ENCODE results near the gene TRPV3. TPM values are rescaled to one million over a fixed set of nuclear protein-coding genes. Genes with fewer than 3 reads are reported as not detected.

Gene TRPV3
- total RNA-seq, 1 donor from 2014 or later: 0.16 TPM

DNA sequence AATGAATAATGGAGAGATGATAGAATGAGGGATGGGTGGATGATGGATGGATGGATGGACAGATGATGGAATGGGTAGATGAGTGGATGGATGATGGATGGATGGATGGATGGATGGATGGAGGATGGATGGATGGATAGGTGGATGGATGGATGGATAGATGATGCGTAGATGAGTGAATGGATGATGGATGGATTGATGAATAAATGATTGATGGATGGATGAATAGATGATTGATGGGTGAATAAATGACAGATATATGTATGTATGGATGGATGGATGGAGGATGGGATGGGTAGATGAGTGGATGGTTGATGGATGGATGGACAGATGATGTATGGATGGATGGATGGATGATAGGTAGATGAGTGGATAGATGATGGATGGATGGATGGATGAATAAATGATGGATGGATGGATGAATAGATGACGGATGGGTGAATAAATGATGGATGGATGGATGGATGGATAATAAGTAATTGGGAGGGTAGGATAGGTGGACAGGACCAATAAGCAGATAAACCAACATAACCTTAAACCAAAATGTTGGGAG, 7.9 kb downstream of the TRPV3 start:
- Histone ChIP-seq H3K4me1 (ENCODE audit: insufficient read depth, low read length) (no peaks in the 10 kb centered on the region), H3K79me2 (ENCODE audit: insufficient read depth, low read length) (no peaks in the 10 kb centered on the region), H3K27ac (ENCODE audit: low read depth, low read length) (no peak overlapping the region), H3K27me3 (ENCODE audit: insufficient read depth, low read length) (no peaks in the 10 kb centered on the region), H3K4me2 (ENCODE audit: low read length) (no peak overlapping the region), H3K4me3 (ENCODE audit: insufficient read depth, low read depth, low read length) (no peak overlapping the region), H4K20me1 (ENCODE audit: insufficient read depth, low read length) (no peaks in the 10 kb centered on the region), H3K36me3 (ENCODE audit: insufficient read depth, low read length) (no peaks in the 10 kb centered on the region), H3K9me3 (ENCODE audit: insufficient read depth, low read depth, low read length) (no peaks in the 10 kb centered on the region), H2AFZ (ENCODE audit: low read depth, low read length) (no peak overlapping the region), H3K9ac (ENCODE audit: low read length) (no peak overlapping the region)
- Mint-ChIP-seq H3K4me3 (ENCODE audit: unreplicated experiment) (no peak overlapping the region), H3K4me1 (ENCODE audit: low read depth, unreplicated experiment) (no peaks in the 10 kb centered on the region), H3K27ac (ENCODE audit: unreplicated experiment) (no peak overlapping the region), H3K9me3 (ENCODE audit: unreplicated experiment) (peaks cover 7% of the 10 kb centered on the region), H3K27me3 (ENCODE audit: low read depth, unreplicated experiment) (peaks cover 24% of the 10 kb centered on the region), H3K36me3 (ENCODE audit: low read depth, unreplicated experiment) (no peaks in the 10 kb centered on the region)
- no peak for DNase-seq (ENCODE audit: low read depth)
- FAIRE-seq: no peak
- TF ChIP-seq EZH2 (IDR thresholded peaks at IDR 0.05; ENCODE audit: insufficient read depth, low read length): no peak
- TF ChIP-seq, protein P1, sequence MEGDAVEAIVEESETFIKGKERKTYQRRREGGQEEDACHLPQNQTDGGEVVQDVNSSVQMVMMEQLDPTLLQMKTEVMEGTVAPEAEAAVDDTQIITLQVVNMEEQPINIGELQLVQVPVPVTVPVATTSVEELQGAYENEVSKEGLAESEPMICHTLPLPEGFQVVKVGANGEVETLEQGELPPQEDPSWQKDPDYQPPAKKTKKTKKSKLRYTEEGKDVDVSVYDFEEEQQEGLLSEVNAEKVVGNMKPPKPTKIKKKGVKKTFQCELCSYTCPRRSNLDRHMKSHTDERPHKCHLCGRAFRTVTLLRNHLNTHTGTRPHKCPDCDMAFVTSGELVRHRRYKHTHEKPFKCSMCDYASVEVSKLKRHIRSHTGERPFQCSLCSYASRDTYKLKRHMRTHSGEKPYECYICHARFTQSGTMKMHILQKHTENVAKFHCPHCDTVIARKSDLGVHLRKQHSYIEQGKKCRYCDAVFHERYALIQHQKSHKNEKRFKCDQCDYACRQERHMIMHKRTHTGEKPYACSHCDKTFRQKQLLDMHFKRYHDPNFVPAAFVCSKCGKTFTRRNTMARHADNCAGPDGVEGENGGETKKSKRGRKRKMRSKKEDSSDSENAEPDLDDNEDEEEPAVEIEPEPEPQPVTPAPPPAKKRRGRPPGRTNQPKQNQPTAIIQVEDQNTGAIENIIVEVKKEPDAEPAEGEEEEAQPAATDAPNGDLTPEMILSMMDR (IDR thresholded peaks at IDR 0.05; ENCODE audit: insufficient read depth, low read depth, low read length): no peak

DNA sequence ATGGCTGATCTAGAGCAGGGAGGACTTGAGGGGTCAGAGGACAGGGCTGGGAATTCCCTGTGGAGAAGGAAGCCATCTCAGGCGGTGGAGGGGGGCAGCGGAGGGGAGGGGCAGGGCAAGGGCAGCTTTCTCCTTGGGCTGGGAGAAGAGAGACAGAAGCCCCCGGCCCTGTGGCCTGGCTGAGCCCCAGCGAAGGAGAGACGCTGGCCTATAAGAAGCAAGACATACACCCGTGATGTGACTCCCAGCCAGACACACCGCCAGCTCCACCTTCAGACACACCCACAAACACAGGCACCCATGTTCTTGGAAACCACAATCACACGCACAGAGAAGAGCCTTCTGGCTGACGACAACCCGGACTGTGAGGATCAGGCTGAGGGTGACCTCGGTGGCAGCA, 10.0 kb downstream of the TRPV3 start:
- no peak for TF ChIP-seq EZH2 (IDR thresholded peaks at IDR 0.05; ENCODE audit: insufficient read depth, low read length)
- TF ChIP-seq, protein P1 (IDR thresholded peaks at IDR 0.05; ENCODE audit: insufficient read depth, low read depth, low read length): no peak
- Histone ChIP-seq H3K27ac (ENCODE audit: low read depth, low read length) (no peak overlapping the region), H3K79me2 (ENCODE audit: insufficient read depth, low read length) (no peaks in the 10 kb centered on the region), H3K27me3 (ENCODE audit: insufficient read depth, low read length) (peaks cover 2% of the 10 kb centered on the region), H3K4me2 (ENCODE audit: low read length) (no peak overlapping the region), H3K9ac (ENCODE audit: low read length) (no peak overlapping the region), H3K4me3 (ENCODE audit: insufficient read depth, low read depth, low read length) (no peak overlapping the region), H3K36me3 (ENCODE audit: insufficient read depth, low read length) (no peaks in the 10 kb centered on the region), H2AFZ (ENCODE audit: low read depth, low read length) (no peak overlapping the region), H3K4me1 (ENCODE audit: insufficient read depth, low read length) (no peaks in the 10 kb centered on the region), H4K20me1 (ENCODE audit: insufficient read depth, low read length) (no peaks in the 10 kb centered on the region), H3K9me3 (ENCODE audit: insufficient read depth, low read depth, low read length) (no peaks in the 10 kb centered on the region)
- DNase-seq (ENCODE audit: low read depth) (no peak), FAIRE-seq (no peak)
- Mint-ChIP-seq H3K27me3 (ENCODE audit: low read depth, unreplicated experiment) (peaks cover 28% of the 10 kb centered on the region), H3K27ac (ENCODE audit: unreplicated experiment) (no peak overlapping the region), H3K4me1 (ENCODE audit: low read depth, unreplicated experiment) (no peaks in the 10 kb centered on the region), H3K9me3 (ENCODE audit: unreplicated experiment) (peaks cover 11% of the 10 kb centered on the region), H3K4me3 (ENCODE audit: unreplicated experiment) (no peak overlapping the region), H3K36me3 (ENCODE audit: low read depth, unreplicated experiment) (no peaks in the 10 kb centered on the region)

DNA sequence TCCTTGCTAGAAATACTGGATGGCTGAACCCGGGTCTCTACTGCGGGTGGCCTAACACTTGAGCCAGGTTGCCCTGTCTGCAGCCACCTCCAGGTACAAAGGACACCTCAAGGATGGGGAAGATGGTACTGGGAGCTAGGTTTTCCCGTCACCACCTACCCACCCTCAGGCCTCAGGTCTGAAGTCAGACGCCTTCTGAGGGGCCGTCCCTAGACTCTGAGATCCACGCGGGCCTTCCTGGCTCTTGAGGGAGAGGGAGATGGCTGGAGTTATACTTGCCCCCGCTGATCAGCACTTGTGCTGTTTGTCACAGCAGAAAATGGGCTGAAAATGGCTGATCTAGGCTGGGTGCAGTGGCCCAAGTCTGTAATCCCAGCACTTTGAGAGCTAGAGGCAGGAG, 10.6 kb downstream of the TRPV3 start:
- Histone ChIP-seq H2AFZ (ENCODE audit: low read depth, low read length) (no peak overlapping the region), H3K4me1 (ENCODE audit: insufficient read depth, low read length) (no peaks in the 10 kb centered on the region), H3K4me3 (ENCODE audit: insufficient read depth, low read depth, low read length) (no peak overlapping the region), H3K9ac (ENCODE audit: low read length) (no peak overlapping the region), H4K20me1 (ENCODE audit: insufficient read depth, low read length) (no peaks in the 10 kb centered on the region), H3K79me2 (ENCODE audit: insufficient read depth, low read length) (no peaks in the 10 kb centered on the region), H3K4me2 (ENCODE audit: low read length) (no peak overlapping the region), H3K27me3 (ENCODE audit: insufficient read depth, low read length) (peaks cover 2% of the 10 kb centered on the region), H3K9me3 (ENCODE audit: insufficient read depth, low read depth, low read length) (no peaks in the 10 kb centered on the region), H3K27ac (ENCODE audit: low read depth, low read length) (no peak overlapping the region), H3K36me3 (ENCODE audit: insufficient read depth, low read length) (no peaks in the 10 kb centered on the region)
- Mint-ChIP-seq H3K9me3 (ENCODE audit: unreplicated experiment) (peaks cover 11% of the 10 kb centered on the region), H3K4me3 (ENCODE audit: unreplicated experiment) (no peak overlapping the region), H3K27ac (ENCODE audit: unreplicated experiment) (no peak overlapping the region), H3K4me1 (ENCODE audit: low read depth, unreplicated experiment) (no peaks in the 10 kb centered on the region), H3K36me3 (ENCODE audit: low read depth, unreplicated experiment) (no peaks in the 10 kb centered on the region), H3K27me3 (ENCODE audit: low read depth, unreplicated experiment) (peaks cover 26% of the 10 kb centered on the region)
- TF ChIP-seq, protein P1 (IDR thresholded peaks at IDR 0.05; ENCODE audit: insufficient read depth, low read depth, low read length): no peak
- no peak for TF ChIP-seq EZH2 (IDR thresholded peaks at IDR 0.05; ENCODE audit: insufficient read depth, low read length)
- DNase-seq (ENCODE audit: low read depth) (no peak), FAIRE-seq (no peak)

Measured in astrocyte (in vitro differentiated cells and primary cell).